K562 (cell line): ENCODE results near the gene CDR2L. TPM values are rescaled to one million over a fixed set of nuclear protein-coding genes. Genes with fewer than 3 reads are reported as not detected.

ENCODE experiments used
- ARID1B ChIP-seq: fragments of 450-650 bp; IDR thresholded peaks from 2 replicates; pipeline ENCODE4 v1.6.1; 2016; ENCODE audit warnings: antibody characterized with exemption, mild to moderate bottlenecking, inconsistent platforms
- CHCHD3 ChIP-seq: fragments of 250-450 bp; sonication (Bioruptor Pico); IDR thresholded peaks from 2 replicates; pipeline ENCODE4 v2.1.2; 2022; ENCODE audit warnings: mild to moderate bottlenecking
- ILK ChIP-seq: fragments of 450-650 bp; IDR thresholded peaks from 2 replicates; pipeline ENCODE4 v1.6.1; 2016; ENCODE audit warnings: missing genetic modification characterization, low read depth, mild to moderate bottlenecking, missing compliant biosample characterization, moderate library complexity, borderline replicate concordance
- polyA plus RNA-seq, 8 experiments: library from polyadenylated mRNA; depleted of rRNA in 4 of 8; stranded (reverse) in 5 of 8; unstranded in 3 of 8; fragments of >200 nt; fragmentation: Nextera tagmentation in 2 of 8; fragmentation: Illumina TruSeq in 1 of 8; extraction: Ambion mirVana in 2 of 8; extraction: Trizol in 1 of 8; gene quantifications; 2 replicates each; pipeline versions ENCODE4 v1.2.1 to v1.2.3, GENCODE V29; 2011 to 2014; ENCODE audit warnings: inconsistent platforms in 1 of 8, missing spikeins in 1 of 8
- total RNA-seq, 7 experiments: library from RNA; depleted of rRNA in 6 of 7; stranded (reverse); fragments of >200 nt in 6 of 7; fragmentation: Illumina TruSeq in 2 of 7; extraction: Trizol in 2 of 7; gene quantifications; 2 replicates each; pipeline versions ENCODE4 v1.2.1 to v1.2.3, GENCODE V29; 2011 to 2021; ENCODE audit warnings: low replicate concordance in 1 of 7
- TF ChIP-seq, protein P1 (sequence below): fragments of 450-650 bp; IDR thresholded peaks from 2 replicates; pipeline ENCODE4 v1.6.1; 2016; ENCODE audit warnings: low read depth
- TF ChIP-seq, protein P2 (sequence below): sonication (generic); formaldehyde crosslinking; IDR thresholded peaks from 2 replicates; pipeline ENCODE4 v1.8.1; 2023; ENCODE audit warnings: mild to moderate bottlenecking, missing genetic modification reagents, moderate library complexity
- TF ChIP-seq, protein P3 (sequence below): fragments of 450-650 bp; formaldehyde crosslinking; IDR thresholded peaks from 2 replicates; pipeline ENCODE4 v1.4.0; 2020; ENCODE audit warnings: mild to moderate bottlenecking, moderate library complexity
- TF ChIP-seq, protein P4 (sequence below): fragments of 450-650 bp; IDR thresholded peaks from 2 replicates; pipeline ENCODE4 v1.6.1; 2016; ENCODE audit warnings: low read depth, mild to moderate bottlenecking, moderate library complexity
- TF ChIP-seq, protein P5 (sequence below): sonication (generic); formaldehyde crosslinking; IDR thresholded peaks from 2 replicates; pipeline ENCODE4 v1.4.0; 2020; ENCODE audit warnings: mild to moderate bottlenecking, missing genetic modification reagents

Gene CDR2L
- total and polyA plus RNA-seq, 9 of the 15 experiments (the other 6 are each of a cell fraction or from before 2014, with no cell fraction given), result 2.7 to 16.0 (median 7.3) TPM

DNA sequence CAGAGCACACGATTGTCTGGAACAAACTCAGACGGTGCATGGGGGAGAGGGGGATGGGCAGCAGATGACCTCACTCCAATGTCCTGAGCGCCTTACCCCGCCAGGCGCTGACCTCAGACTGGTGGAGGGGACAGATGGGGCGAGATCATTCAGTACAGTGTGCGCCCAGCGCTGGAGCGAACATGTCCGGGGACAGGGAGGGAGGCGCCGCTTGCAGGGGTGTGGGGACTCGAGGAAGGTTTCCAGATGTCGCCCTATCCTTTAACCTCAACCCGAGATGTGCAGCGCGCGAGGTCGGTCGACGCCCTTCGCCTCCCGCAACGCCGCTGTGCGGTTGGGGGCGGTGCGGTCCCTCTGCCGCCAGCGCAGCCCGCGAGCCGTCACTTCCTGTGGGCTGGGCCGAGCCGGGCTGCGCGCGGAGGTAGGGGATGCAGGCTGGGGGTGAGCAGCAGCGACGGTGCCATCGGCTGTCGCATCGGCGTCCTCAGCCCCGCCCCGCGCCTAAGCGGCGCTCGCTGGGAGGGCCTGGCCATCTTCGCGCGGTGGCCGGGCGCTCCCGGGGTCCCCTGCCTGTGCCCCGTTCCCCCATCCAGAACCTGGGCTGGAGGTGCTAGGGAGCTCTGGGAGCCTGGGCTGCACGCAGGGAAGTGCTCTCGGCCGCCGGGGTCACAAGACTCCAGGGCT, 5.3 kb upstream of the CDR2L start (continued):
- TF ChIP-seq, protein P1, sequence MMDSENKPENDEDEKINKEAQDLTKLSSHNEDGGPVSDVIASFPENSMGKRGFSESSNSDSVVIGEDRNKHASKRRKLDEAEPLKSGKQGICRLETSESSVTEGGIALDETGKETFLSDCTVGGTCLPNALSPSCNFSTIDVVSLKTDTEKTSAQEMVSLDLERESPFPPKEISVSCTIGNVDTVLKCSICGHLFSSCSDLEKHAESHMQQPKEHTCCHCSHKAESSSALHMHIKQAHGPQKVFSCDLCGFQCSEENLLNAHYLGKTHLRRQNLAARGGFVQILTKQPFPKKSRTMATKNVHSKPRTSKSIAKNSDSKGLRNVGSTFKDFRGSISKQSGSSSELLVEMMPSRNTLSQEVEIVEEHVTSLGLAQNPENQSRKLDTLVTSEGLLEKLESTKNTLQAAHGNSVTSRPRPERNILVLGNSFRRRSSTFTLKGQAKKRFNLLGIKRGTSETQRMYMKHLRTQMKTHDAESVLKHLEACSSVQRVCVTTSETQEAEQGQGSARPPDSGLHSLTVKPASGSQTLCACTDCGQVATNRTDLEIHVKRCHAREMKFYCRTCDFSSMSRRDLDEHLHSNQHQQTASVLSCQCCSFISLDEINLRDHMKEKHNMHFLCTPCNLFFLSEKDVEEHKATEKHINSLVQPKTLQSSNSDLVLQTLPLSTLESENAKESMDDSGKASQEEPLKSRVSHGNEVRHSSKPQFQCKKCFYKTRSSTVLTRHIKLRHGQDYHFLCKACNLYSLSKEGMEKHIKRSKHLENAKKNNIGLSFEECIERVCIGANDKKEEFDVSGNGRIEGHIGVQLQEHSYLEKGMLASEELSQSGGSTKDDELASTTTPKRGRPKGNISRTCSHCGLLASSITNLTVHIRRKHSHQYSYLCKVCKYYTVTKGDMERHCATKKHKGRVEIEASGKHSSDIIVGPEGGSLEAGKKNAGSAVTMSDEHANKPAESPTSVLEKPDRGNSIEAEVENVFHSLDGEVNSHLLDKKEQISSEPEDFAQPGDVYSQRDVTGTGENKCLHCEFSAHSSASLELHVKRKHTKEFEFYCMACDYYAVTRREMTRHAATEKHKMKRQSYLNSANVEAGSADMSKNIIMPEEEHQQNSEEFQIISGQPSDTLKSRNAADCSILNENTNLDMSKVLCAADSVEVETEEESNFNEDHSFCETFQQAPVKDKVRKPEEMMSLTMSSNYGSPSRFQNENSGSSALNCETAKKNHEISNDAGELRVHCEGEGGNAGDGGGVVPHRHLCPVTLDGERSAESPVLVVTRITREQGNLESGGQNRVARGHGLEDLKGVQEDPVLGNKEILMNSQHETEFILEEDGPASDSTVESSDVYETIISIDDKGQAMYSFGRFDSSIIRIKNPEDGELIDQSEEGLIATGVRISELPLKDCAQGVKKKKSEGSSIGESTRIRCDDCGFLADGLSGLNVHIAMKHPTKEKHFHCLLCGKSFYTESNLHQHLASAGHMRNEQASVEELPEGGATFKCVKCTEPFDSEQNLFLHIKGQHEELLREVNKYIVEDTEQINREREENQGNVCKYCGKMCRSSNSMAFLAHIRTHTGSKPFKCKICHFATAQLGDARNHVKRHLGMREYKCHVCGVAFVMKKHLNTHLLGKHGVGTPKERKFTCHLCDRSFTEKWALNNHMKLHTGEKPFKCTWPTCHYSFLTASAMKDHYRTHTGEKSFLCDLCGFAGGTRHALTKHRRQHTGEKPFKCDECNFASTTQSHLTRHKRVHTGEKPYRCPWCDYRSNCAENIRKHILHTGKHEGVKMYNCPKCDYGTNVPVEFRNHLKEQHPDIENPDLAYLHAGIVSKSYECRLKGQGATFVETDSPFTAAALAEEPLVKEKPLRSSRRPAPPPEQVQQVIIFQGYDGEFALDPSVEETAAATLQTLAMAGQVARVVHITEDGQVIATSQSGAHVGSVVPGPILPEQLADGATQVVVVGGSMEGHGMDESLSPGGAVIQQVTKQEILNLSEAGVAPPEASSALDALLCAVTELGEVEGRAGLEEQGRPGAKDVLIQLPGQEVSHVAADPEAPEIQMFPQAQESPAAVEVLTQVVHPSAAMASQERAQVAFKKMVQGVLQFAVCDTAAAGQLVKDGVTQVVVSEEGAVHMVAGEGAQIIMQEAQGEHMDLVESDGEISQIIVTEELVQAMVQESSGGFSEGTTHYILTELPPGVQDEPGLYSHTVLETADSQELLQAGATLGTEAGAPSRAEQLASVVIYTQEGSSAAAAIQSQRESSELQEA, result no peak
- TF ChIP-seq ARID1B (peak; percentile 76), CHCHD3 (CRISPR knock-in tag) (no peak), ILK (tag) (no peak)
- TF ChIP-seq, protein P2, sequence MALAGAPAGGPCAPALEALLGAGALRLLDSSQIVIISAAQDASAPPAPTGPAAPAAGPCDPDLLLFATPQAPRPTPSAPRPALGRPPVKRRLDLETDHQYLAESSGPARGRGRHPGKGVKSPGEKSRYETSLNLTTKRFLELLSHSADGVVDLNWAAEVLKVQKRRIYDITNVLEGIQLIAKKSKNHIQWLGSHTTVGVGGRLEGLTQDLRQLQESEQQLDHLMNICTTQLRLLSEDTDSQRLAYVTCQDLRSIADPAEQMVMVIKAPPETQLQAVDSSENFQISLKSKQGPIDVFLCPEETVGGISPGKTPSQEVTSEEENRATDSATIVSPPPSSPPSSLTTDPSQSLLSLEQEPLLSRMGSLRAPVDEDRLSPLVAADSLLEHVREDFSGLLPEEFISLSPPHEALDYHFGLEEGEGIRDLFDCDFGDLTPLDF (CRISPR knock-in tag), result peak; percentile 77; the same call in 1 of the 2 replicates
- TF ChIP-seq, protein P3, sequence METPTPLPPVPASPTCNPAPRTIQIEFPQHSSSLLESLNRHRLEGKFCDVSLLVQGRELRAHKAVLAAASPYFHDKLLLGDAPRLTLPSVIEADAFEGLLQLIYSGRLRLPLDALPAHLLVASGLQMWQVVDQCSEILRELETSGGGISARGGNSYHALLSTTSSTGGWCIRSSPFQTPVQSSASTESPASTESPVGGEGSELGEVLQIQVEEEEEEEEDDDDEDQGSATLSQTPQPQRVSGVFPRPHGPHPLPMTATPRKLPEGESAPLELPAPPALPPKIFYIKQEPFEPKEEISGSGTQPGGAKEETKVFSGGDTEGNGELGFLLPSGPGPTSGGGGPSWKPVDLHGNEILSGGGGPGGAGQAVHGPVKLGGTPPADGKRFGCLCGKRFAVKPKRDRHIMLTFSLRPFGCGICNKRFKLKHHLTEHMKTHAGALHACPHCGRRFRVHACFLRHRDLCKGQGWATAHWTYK, result no peak; the same call in 1 of the 2 replicates
- TF ChIP-seq, protein P4, sequence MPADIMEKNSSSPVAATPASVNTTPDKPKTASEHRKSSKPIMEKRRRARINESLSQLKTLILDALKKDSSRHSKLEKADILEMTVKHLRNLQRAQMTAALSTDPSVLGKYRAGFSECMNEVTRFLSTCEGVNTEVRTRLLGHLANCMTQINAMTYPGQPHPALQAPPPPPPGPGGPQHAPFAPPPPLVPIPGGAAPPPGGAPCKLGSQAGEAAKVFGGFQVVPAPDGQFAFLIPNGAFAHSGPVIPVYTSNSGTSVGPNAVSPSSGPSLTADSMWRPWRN, result peak; percentile 49
- TF ChIP-seq, protein P5, sequence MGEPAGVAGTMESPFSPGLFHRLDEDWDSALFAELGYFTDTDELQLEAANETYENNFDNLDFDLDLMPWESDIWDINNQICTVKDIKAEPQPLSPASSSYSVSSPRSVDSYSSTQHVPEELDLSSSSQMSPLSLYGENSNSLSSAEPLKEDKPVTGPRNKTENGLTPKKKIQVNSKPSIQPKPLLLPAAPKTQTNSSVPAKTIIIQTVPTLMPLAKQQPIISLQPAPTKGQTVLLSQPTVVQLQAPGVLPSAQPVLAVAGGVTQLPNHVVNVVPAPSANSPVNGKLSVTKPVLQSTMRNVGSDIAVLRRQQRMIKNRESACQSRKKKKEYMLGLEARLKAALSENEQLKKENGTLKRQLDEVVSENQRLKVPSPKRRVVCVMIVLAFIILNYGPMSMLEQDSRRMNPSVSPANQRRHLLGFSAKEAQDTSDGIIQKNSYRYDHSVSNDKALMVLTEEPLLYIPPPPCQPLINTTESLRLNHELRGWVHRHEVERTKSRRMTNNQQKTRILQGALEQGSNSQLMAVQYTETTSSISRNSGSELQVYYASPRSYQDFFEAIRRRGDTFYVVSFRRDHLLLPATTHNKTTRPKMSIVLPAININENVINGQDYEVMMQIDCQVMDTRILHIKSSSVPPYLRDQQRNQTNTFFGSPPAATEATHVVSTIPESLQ (CRISPR knock-in tag), result no peak
